ENCODE data around the gene RUFY3.
"Not testable (repeated sequence)": the region's sequence is repeated elsewhere in the genome, so short reads cannot be mapped to it uniquely, and the experiment has no call there.

RUFY3 gene

DNA sequence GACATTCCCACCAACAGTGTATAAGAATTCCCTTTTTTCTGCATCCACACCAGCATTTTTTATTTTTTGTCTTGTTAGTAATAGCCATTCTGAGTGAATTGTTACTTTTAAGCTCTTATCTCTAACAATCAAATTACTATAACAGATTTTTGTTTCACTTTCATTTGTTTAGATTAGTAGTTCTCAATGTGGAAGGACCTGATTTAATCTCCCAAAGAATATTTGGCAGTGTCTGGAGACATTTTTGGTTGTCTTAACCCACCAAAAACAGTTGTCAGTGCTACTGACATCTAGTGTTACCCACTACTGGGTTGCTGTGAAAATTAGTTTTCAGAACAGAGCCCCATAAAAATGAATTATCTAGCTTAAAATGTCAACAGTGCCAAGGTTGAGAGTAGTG lies 37.9 kb downstream of the RUFY3 start:
- Mint-ChIP-seq H3K9me3 (no peaks in the 10 kb centered on the region), H3K27ac (no peak overlapping the region), H3K4me1 (ENCODE audit: low read depth) (peaks cover 13% of the 10 kb centered on the region), H3K36me3 (ENCODE audit: low read depth) (peaks cover 3% of the 10 kb centered on the region), H3K4me3 (peak overlapping the region; percentile 31), H3K27me3 (ENCODE audit: low read depth) (no peaks in the 10 kb centered on the region)
- DNase-seq (ENCODE audit: low spot score) = no peak

- Mint-ChIP-seq H3K36me3 (ENCODE audit: low read depth) (peaks cover 6% of the 10 kb centered on the region), H3K9me3 (no peaks in the 10 kb centered on the region), H3K27me3 (ENCODE audit: low read depth) (no peaks in the 10 kb centered on the region), H3K4me1 (ENCODE audit: low read depth) (peaks cover 13% of the 10 kb centered on the region), H3K27ac (no peak overlapping the region), H3K4me3 (no peak overlapping the region)
- no peak for DNase-seq (ENCODE audit: low spot score)
These were observed 38.9 kb downstream of the RUFY3 start for GRCh38 chr4:70760662-70761061.

DNA sequence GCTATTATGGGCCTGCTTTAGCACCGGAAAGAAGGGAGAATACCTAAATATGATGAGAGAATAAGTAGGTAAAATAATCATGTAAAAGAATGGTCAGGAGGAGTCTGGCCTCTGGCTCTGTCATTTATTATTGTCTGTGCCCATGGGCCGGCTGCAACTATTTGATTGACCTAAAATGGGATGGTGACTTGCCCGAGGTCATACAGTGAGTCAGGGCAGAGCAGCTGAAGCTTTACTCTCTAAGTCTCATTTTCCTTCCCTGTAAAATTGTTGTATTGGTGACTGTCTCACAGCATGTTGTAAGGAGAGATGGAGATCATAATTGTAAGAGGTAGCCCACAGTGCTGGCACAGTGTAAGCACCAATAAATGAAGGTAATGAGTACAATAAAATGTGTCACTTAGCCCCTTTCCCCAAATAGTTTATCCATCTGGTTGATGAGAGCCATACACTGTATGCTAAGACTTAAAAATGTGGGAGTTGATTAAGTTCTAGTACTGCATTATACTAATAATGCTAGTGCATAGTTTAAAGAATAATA lies 39.6 kb downstream of the RUFY3 start:
- Mint-ChIP-seq H3K9me3 (no peaks in the 10 kb centered on the region), H3K27me3 (ENCODE audit: low read depth) (no peaks in the 10 kb centered on the region), H3K4me3 (no peak overlapping the region), H3K4me1 (ENCODE audit: low read depth) (peaks cover 13% of the 10 kb centered on the region), H3K27ac (no peak overlapping the region), H3K36me3 (ENCODE audit: low read depth) (peaks cover 6% of the 10 kb centered on the region)
- no peak for DNase-seq (ENCODE audit: low spot score)

DNA sequence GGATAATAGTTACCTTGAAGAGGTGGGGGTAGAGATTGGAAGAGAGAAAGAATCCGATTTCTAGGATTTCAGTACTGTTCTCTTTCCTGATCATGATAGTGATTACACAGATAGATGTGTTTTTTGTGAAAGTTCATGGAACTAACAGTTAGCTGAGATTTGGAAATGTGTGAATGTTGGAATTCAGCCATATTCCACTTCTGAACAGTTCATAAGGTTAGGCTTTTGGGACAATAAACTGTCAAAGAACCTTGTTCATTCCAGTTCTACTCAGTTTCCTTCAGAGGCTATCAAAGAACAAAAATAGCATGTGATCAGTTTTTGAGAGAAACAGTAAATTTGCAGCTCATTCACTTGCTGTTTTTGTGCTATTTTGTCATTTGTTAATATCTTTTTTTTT lies 43.6 kb downstream of the RUFY3 start:
- peaks cover 11% of the 10 kb centered on the region for H3K36me3 Mint-ChIP-seq (ENCODE audit: low read depth)
- no peaks in the 10 kb centered on the region for H3K9me3 Mint-ChIP-seq
- no peak overlapping the region for H3K27ac Mint-ChIP-seq
- no peak overlapping the region for H3K4me3 Mint-ChIP-seq
- no peaks in the 10 kb centered on the region for H3K4me1 Mint-ChIP-seq (ENCODE audit: low read depth)
- H3K27me3 Mint-ChIP-seq (ENCODE audit: low read depth) = no peaks in the 10 kb centered on the region
- DNase-seq (ENCODE audit: low spot score) = no peak

- Mint-ChIP-seq H3K4me3 (no peak overlapping the region), H3K27me3 (ENCODE audit: low read depth) (no peaks in the 10 kb centered on the region), H3K9me3 (no peaks in the 10 kb centered on the region), H3K4me1 (ENCODE audit: low read depth) (no peaks in the 10 kb centered on the region), H3K27ac (no peak overlapping the region), H3K36me3 (ENCODE audit: low read depth) (peaks cover 11% of the 10 kb centered on the region)
- no peak for DNase-seq (ENCODE audit: low spot score)
These were observed 46.7 kb downstream of the RUFY3 start for GRCh38 chr4:70768301-70768948.

DNA sequence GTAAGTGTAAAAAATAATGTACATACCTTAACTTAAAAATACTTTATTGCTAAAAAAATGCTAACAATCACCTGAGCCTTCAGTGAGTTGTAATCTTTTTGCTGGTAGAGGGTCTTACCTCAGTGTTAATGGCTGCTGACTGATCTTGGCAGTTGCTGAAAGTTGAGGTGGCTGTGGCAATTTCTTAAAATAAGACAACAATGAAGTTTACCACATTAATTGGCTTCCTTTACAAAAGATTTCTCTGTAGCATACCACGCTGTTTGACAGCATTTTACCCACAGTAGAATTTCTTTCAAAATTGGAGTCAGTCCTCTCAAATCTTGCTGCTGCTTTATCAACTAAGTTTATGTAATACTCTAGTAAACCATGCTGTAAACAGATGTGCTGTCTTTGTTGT lies 47.6 kb downstream of the RUFY3 start:
- H3K27ac Mint-ChIP-seq = not testable (repeated sequence)

DNA sequence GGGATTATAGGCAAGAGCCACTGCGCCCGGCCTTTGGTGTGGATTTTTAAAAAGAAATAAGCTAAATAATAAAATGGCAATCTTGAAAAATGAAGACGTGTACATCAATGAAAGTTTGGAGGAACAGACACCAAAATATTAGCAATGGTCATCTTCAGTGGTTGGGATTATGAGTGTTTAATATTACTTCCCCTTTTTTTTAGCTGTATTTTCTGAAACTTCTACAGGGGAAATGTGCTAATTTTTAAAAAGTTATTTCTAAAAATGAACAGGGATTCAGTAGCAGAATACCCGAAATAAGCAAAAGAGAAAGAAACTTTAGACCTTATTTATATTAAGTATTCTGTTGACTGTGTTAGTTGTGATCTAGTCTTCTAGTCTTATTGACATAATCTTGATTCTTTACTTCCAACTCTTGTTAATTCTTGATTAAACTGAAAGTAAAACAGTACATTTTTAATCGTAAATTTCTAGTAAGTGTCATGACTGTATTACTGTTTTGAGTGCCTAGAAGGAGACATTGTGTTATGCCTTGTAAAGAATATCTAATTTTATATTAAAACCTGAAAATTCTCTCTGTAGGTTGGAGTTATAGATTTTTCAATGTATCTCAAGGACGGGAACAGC lies 51.3 kb downstream of the RUFY3 start:
- no peaks in the 10 kb centered on the region for H3K27me3 Mint-ChIP-seq (ENCODE audit: low read depth)
- H3K4me1 Mint-ChIP-seq (ENCODE audit: low read depth) = peaks cover 2% of the 10 kb centered on the region
- DNase-seq (ENCODE audit: low spot score) = no peak
- H3K36me3 Mint-ChIP-seq (ENCODE audit: low read depth) = peaks cover 5% of the 10 kb centered on the region
- H3K27ac Mint-ChIP-seq = no peak overlapping the region
- H3K9me3 Mint-ChIP-seq = no peaks in the 10 kb centered on the region
- no peak overlapping the region for H3K4me3 Mint-ChIP-seq

More for the DNA sequence above, 47.6 kb downstream of the RUFY3 start:
- H3K36me3 Mint-ChIP-seq (ENCODE audit: low read depth); H3K4me1 Mint-ChIP-seq (ENCODE audit: low read depth); H3K27me3 Mint-ChIP-seq (ENCODE audit: low read depth); DNase-seq (ENCODE audit: low spot score); H3K9me3 Mint-ChIP-seq; H3K4me3 Mint-ChIP-seq: not testable (repeated sequence)

GRCh38 chr4:70778888-70779422 lies 57.2 kb downstream of the RUFY3 start:
- no peak overlapping the region for H3K4me3 Mint-ChIP-seq
- H3K27me3 Mint-ChIP-seq (ENCODE audit: low read depth) = no peaks in the 10 kb centered on the region
- no peaks in the 10 kb centered on the region for H3K9me3 Mint-ChIP-seq
- peaks cover 5% of the 10 kb centered on the region for H3K4me1 Mint-ChIP-seq (ENCODE audit: low read depth)
- no peak for DNase-seq (ENCODE audit: low spot score)
- no peak overlapping the region for H3K27ac Mint-ChIP-seq
- no peaks in the 10 kb centered on the region for H3K36me3 Mint-ChIP-seq (ENCODE audit: low read depth)

DNA sequence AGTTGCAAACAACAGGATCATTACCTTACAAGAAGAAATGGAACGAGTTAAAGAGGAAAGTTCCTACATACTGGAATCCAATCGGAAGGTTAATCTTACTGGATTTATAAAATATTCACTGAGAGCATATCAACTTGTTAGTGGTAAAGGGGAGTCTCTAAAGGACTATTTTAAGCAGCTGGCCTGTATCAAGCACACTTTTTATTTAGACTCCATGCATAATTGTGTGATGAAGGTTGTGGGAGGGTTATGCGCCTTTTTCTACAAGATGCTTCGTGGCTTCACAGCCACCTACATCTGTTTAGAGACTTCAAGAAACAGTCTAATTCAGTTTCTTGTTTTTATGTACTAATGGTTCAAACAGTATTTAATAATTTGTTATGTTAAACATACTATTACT lies 61.3 kb downstream of the RUFY3 start:
- Mint-ChIP-seq H3K27me3 (ENCODE audit: low read depth) (no peaks in the 10 kb centered on the region), H3K27ac (no peak overlapping the region), H3K36me3 (ENCODE audit: low read depth) (no peaks in the 10 kb centered on the region), H3K4me1 (ENCODE audit: low read depth) (peaks cover 3% of the 10 kb centered on the region), H3K4me3 (no peak overlapping the region), H3K9me3 (no peaks in the 10 kb centered on the region)
- DNase-seq (ENCODE audit: low spot score) = no peak

- H3K27ac Mint-ChIP-seq = no peak overlapping the region
- DNase-seq (ENCODE audit: low spot score) = no peak
- H3K4me3 Mint-ChIP-seq = no peak overlapping the region
- peaks cover 4% of the 10 kb centered on the region for H3K4me1 Mint-ChIP-seq (ENCODE audit: low read depth)
- H3K9me3 Mint-ChIP-seq = no peaks in the 10 kb centered on the region
- peaks cover 3% of the 10 kb centered on the region for H3K36me3 Mint-ChIP-seq (ENCODE audit: low read depth)
- no peaks in the 10 kb centered on the region for H3K27me3 Mint-ChIP-seq (ENCODE audit: low read depth)
These were observed 65.7 kb downstream of the RUFY3 start for GRCh38 chr4:70787496-70787895.

DNA sequence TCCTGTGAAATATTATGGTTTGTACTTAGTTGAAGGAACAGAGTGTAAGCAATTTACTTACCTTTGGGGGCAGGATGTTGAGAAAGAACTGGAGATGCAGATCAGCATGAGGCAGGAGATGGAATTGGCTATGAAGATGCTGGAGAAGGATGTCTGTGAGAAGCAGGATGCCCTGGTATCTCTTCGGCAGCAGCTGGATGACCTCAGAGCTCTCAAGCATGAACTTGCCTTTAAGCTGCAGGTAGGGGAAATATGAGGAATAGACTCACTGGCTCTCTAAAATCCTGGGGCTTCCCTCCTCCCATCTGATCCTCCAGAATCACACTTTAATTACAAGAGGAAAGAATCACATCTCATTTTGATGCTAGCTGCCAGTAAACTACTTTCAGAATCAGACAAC lies 67.0 kb downstream of the RUFY3 start:
- Mint-ChIP-seq H3K27ac (no peak overlapping the region), H3K9me3 (no peaks in the 10 kb centered on the region), H3K36me3 (ENCODE audit: low read depth) (peaks cover 3% of the 10 kb centered on the region), H3K27me3 (ENCODE audit: low read depth) (no peaks in the 10 kb centered on the region), H3K4me3 (no peak overlapping the region), H3K4me1 (ENCODE audit: low read depth) (peaks cover 4% of the 10 kb centered on the region)
- no peak for DNase-seq (ENCODE audit: low spot score)

GRCh38 chr4:70793626-70794025 lies 71.9 kb downstream of the RUFY3 start:
- H3K27me3 Mint-ChIP-seq (ENCODE audit: low read depth) = no peaks in the 10 kb centered on the region
- no peaks in the 10 kb centered on the region for H3K9me3 Mint-ChIP-seq
- no peak for DNase-seq (ENCODE audit: low spot score)
- H3K4me1 Mint-ChIP-seq (ENCODE audit: low read depth) = peaks cover 4% of the 10 kb centered on the region
- H3K27ac Mint-ChIP-seq = no peak overlapping the region
- no peak overlapping the region for H3K4me3 Mint-ChIP-seq
- peaks cover 2% of the 10 kb centered on the region for H3K36me3 Mint-ChIP-seq (ENCODE audit: low read depth)

GRCh38 chr4:70801265-70801809 lies 79.6 kb downstream of the RUFY3 start:
- Mint-ChIP-seq H3K4me1 (ENCODE audit: low read depth) (peaks cover 18% of the 10 kb centered on the region), H3K9me3 (no peaks in the 10 kb centered on the region), H3K27ac (peak overlapping the region; percentile 16), H3K27me3 (ENCODE audit: low read depth) (no peaks in the 10 kb centered on the region), H3K36me3 (ENCODE audit: low read depth) (no peaks in the 10 kb centered on the region), H3K4me3 (no peak overlapping the region)
- peak; percentile 50 for DNase-seq (ENCODE audit: low spot score)

GRCh38 chr4:70802928-70803580 lies 81.3 kb downstream of the RUFY3 start:
- no peak for DNase-seq (ENCODE audit: low spot score)
- H3K27ac Mint-ChIP-seq = no peak overlapping the region
- H3K4me1 Mint-ChIP-seq (ENCODE audit: low read depth) = peaks cover 18% of the 10 kb centered on the region
- peaks cover under 1% of the 10 kb centered on the region for H3K36me3 Mint-ChIP-seq (ENCODE audit: low read depth)
- H3K9me3 Mint-ChIP-seq = no peaks in the 10 kb centered on the region
- H3K27me3 Mint-ChIP-seq (ENCODE audit: low read depth) = no peaks in the 10 kb centered on the region
- no peak overlapping the region for H3K4me3 Mint-ChIP-seq
